HT-29 (cell line): ENCODE measurements around the gene LAD1. TPM values are rescaled to one million over a fixed set of nuclear protein-coding genes. Genes with fewer than 3 reads are reported as not detected.
A peak's percentile ranks its signal among the peaks of the same experiment; 100 is the strongest.

Experiments
- DNase-seq: peaks from one replicate; pipeline ENCODE4 v3.0.0-alpha.2; 2015; ENCODE audit warnings: low spot score
- total RNA-seq: library from RNA; depleted of rRNA; stranded (reverse); fragments of >200 nt; shearing (Covaris generic); gene quantifications from 2 replicates; pipeline ENCODE4 v1.2.3, GENCODE V29; 2014; rRNA removed

LAD1 gene, protein sequence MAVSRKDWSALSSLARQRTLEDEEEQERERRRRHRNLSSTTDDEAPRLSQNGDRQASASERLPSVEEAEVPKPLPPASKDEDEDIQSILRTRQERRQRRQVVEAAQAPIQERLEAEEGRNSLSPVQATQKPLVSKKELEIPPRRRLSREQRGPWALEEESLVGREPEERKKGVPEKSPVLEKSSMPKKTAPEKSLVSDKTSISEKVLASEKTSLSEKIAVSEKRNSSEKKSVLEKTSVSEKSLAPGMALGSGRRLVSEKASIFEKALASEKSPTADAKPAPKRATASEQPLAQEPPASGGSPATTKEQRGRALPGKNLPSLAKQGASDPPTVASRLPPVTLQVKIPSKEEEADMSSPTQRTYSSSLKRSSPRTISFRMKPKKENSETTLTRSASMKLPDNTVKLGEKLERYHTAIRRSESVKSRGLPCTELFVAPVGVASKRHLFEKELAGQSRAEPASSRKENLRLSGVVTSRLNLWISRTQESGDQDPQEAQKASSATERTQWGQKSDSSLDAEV
- 216 and 238 TPM in 2 replicates for total RNA-seq

DNA sequence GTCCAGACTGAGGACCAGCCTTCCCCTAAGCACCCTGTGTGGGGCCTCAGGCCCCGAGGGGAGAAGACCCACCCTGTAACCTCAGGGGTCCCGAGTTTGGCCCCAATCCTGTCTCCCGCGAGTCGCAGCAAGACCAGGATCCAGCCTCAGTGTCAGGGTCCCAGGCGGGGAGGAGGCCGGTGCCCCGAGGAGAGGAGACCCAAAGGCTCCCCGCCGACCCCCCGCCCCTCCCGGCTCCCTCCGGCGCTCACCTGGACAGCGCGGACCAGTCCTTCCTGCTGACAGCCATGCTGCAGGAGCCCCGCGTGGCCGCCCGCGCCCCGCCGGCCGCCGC, at the start of gene LAD1:
Gene LAD1 (minus strand): TSS at position 307 of the 334 bp plus-strand sequence. CDS start 18 bp downstream, at position 289.
- DNase-seq: no peak

DNA sequence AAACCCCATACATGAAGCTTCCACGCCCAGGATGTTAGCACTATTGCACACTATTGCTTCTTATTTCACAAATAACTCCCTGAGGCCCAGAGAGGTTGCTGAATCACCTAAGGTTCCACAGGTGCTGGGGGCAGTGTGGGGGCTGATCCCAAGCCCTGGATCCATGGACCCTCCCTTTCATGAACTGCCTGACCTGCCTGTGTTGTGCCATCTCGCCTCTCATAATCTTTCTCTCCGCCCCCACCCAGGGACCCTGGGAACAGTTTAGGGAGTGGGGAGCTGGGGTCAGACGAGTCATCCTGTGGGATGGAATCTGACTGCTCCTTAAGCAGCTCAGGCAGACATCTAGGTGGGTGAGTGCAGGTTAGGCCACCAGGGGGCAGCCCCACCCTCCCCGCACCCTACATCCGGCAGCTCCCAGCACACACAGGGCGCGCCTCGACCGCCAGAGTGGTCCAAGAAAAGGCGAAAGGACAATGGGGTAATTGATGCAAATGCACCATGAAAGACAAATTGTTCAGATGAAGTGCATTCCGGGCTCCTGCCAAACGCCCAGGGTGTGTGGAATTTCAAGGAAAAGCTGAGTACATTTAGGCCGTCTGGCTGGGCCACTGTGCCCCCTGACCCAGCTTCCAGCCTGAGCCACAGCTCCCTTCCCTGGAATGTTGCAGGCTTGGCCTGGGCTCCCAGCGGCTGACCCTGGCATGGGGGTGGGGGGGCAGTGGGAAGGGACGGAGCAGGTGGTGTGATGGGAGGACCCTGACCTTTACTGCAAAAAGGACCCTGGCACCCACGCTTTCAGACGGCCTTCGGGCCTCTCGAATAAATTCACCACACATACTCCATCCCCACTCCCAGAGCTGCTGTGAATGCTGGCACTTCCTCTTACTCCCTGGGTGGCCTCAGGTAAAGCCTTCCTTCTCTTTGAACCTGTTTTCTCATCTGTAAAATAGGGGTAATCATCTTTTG, 49.1 kb upstream of the LAD1 start:
- peak; percentile 77 for DNase-seq

DNA sequence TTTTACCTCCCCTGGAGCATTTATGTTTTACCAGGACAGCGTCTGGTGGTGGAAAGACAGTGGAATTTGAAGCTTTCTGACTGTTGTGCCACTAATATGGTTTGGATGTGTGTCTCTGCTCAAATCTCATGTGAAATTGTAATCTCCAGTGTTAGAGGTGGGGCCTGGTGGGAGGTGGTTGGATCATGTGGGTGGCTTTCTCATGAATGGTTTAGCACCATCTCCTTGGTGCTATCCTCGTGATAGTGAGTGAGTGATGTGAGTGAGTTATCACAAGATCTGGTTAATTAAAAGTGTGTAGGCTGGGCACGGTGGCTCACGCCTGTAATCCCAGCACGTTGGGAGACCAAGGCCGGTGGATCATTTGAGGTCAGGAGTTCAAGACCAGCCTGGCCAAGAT, 46.2 kb upstream of the LAD1 start:
- no peak for DNase-seq

DNA sequence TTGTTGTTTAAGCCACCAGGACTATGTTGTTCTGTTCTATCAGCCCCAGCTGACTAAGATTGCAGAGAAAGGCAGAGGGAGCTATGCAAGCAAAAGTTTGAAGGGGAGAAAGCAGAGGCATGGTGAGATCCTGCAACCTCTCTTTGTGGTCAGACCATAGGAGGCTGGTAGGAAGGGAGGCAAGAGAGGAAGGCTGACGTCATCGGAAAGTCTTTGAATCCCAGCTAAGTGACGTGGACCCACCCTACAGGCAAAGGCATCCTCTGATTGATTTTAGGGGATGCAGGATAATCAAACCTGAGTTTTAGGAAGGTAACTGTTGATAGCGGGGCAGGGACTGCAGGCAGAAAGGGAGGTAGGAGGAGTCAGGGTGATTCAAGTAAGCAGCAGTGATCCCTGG, 45.7 kb upstream of the LAD1 start:
- no peak for DNase-seq

DNA sequence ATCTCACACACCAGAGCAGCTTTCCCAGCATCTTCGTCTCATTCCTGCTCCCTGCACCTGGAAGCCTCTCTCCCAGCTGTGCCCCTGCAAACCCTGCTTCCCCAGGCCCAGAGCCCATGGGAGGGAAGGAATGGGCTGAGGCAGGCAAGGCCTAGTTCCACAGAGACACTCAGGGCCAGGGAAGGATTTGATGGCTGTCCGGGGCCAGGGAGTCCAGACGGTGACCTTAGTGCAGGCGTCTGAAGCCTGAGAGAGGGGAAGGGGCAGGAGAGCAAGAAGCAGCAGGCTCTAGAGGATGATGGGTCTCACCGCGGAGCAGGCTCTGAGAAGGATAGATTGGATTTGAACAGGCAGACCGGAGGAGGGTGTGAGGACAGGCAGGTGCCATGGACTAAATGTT, 44.6 kb upstream of the LAD1 start:
- no peak for DNase-seq

DNA sequence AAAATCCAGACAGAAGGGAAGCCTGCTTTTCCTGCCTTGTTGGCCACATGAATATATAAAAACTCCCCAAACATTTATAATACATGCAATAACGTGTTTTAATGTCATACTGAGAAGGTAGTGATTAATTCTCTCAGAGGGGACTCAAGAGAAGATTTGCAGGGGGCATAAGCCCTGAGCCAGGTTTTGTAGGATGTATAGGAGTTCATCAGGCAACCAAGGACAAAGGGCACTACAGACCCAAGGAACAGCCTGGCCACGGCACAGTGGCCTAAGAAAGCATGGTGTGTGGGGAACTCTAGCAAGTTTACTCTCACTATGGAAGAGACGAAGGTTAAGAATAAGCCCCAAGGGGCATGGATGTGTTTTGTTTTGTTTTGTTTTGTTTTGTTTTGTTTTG, 37.8 kb upstream of the LAD1 start:
- no peak for DNase-seq

DNA sequence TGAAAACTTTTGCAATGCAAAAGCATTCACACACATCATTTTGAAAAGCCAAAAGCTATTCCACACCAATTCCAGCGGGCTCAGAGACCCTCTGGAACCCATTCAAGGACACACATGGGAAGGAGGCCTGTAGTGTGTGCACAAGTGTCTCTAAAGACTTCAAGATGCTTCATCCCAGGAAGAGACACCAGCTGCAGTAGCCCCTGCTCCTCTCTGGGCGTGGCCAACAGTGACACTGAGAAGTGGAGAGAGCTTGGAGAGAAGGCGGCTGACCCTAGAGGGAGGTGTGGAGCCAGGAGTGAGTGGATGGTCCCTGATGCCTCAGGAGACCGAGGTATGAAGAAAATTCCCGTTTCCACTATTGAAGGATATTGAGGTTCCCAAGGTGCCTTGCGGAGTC, 37.3 kb upstream of the LAD1 start:
- peak; percentile 18 for DNase-seq

DNA sequence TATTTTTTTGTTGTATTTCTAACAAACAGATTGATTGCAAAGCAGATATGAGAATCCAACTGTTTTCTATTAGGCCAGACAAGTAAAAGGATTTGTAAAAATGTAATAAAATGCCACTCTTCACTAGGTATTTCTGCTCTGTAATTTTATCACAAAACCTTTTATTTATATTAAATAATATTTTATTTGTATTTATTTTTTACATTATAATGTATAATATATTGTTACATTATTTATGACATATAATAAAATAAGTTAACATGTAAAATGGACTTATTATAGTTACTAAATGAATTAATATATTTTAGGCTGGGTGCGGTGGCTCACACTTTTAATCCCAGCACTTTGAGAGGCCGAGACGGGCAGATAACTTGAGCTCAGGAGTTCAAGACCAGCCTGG, 35.1 kb upstream of the LAD1 start:
- DNase-seq: no peak

DNA sequence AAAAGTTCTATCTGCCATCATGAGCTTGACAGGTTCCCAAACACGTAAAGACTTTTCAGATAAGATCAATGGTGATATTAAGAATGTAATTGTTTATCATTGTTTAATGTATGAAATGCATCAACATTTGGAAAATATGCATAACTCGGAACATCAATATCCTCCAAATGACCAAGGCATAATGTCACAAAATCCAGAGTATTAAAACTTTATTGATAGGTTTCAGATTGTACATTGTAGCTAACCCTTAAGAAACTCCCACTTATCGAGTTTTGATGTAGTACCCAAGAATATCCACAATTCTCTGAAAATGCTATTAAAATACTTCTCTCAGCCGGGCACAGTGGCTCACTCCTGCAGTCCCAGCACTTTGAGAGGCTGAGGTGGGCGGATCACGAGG, 34.5 kb upstream of the LAD1 start:
- no peak for DNase-seq

DNA sequence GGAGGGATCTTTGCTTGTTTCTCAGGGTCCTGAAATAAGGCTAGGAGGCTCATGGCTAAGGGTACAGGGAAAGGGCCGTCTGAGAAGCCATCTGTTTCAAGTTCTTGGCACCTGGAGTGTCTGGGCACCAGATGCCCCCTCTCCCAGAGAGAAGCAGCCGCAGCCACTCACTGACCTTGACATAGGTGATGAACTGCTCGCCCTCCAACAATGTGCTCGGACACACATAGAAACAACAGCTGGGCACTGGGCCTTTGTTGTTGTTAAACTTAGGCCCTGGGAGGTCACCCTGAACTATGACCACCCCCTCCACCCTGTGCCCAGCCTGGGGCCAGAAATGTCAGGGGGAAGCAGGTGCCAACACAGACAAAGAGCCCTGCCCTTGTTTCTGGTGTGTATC, 31.7 kb upstream of the LAD1 start:
- DNase-seq: no peak

DNA sequence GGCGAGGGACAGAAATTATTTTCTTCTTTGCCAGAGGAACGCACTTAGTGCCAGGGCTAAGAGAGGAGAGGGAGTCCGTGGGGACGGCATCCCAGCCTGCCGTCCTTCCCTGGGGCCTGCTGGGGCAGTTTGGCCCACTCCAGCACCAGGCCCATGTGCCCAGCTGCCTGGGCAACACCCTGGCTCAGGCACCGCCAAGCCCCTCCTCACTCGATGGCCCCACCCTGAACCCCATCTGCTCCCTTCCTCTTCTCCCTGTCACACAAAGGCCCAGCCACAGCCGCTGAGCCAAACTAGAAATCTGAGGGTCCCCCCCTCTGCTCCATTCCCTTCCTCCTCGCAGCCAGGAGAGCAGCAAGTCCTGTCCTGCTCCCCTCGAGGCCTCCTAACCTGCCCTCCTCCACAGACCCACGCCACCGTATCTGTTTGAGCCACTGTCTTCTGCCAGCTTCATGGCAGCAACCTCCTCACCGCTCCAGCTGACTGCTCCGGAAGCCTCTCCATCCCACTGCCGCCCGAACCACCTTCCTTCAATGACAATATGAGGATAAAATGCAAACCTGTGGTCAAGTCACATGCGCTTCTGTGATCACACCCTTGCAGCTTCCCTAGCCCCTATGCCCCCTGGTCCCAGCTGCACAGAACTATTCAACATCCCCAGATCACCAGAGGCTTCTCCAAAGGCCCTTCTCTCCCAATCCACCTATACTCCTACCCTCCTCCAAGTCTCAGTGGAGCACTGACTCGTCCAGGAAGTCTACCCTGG, 30.8 kb upstream of the LAD1 start:
- no peak for DNase-seq

DNA sequence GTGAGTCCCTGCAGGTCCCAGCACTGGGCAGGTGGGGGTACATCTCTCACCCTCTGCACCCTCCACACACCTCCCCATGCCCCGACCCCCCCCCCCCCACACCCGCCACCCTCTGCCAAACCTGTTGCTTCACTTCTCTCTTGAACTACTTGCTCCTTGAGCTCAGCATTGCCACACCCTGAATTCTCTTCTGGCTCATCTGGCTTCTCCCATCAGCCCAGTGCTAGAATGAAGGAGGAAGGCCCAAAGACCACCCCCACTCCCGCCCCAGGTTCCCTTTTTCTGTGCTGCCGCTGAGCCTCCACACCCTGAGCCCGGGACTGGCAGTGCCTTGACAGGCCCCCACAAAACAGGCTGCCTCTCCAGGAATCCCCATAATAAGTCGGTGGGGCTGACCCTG, 28.8 kb upstream of the LAD1 start:
- no peak for DNase-seq

DNA sequence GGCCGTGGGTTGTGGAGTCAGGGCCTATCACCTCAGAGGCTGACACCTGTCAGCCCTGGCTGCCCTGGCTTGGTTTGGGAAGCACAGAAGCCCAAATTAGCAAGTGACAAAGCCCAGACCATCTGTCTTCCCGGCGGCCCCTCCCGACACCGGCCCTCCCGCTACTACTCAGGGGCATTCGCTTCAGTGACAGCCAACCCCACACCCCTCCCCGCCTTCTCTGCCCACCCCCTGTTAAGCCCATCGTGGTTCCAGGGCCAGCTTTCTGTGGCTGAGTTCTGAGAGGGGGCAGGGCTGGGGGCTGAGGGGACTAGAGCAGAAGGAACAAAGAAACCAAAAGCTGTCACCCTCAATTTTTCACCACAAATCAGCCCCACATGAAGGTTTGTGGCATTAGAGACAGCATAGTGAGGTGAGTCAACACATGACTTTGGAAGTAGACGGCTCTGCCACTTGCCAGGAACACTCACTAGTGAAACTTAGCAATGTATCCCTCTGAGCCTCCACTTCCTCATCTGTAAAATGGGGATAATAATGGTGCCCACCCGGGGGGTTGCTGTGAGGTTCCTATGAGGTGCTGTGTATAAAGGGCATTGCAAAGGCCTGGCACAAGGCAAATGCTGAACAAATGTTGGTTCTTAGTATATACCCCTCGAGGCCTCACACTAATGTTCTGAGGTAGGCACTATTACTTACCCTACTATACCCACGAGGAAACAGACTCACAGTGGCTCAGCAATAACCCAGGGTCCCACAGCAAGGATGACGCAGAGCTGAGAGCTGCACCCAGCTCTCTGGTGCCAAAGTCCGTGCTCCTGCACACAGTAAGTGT, 27.6 kb upstream of the LAD1 start:
- DNase-seq: no peak

DNA sequence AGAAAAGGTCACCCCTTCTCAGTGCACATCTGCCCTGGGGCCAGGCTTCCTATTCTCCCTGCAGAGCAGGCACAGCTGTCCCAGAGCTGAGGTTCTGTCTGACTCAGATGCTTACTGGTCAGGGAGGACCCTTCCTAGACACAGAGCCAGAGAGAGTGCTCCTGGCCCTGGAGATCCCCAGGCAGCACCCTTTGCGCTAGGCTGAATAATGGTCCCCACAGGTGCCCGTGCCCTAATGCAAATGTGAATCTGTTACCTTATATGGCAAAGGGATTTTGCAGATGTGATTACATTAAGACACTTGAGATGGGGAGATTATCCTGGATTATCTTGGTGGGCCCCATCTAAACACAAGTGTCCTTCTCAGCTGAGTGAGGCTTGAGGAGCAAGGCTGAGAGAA, 25.0 kb upstream of the LAD1 start:
- no peak for DNase-seq

DNA sequence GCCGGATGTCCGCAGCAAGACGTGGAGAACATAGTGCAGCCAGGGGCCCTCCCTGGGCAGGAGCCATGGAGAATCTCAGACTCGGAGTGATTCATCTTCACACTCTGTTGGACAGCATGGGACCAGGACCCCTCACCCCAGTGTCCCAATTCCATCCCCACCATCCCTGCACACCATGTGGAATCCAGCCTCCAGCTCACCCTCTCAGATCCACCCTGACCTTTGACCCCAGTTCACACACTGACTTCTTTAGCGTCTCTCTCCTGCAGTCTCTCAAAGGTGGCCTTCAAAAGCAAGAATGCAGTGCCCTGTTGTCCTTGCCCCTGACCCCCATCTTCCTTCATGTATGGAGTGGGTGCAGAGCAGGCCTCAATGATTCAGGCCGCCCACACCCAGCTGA, 24.5 kb upstream of the LAD1 start:
- DNase-seq: no peak

DNA sequence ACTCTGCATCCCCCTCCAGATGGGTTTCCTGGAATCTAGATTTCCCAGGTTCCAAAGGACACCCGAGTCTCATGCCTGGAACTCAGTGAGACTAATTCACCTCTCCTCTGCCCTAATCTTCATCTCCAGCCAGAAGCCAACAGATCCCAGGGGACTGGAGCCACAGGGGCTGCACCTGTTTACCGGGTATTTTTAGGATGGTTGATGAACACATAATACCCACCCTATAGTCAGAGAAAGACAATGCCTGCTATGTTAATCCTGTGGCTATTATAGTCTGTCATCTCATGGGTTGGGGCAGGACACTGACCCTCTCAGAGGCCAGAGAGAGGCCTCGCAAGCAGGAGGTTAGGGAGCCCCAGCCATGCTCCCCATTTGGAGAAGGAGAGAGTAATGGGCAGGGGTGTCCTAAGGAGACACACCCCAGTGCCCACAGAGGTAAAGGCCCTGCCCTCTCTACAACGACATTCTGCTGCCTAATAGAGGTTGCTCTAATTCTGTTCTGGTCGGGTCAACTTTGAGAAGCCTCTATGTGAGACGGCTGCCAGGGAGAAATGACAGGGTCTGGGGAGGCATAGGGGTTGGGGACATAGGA, 23.4 kb upstream of the LAD1 start:
- no peak for DNase-seq

DNA sequence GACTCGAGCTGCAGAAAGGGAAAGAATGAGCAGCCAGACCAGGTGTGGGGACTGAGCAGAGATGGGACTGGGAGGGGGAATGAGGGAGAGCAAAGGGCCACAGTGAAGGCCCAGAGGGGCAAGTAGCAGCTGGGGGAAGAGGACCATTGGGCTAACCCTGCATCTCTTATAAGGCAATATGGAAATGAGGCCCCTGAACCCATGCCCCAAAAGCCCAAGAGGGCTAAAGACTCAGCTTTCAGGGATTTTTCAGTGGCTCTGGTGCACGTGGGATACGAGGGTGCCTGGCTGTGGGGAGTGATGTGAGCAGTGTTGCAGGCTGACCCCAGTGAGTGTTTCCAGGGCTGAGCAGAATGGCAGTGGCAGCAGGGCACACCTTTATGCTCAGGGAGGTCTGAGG, 22.9 kb upstream of the LAD1 start:
- no peak for DNase-seq

DNA sequence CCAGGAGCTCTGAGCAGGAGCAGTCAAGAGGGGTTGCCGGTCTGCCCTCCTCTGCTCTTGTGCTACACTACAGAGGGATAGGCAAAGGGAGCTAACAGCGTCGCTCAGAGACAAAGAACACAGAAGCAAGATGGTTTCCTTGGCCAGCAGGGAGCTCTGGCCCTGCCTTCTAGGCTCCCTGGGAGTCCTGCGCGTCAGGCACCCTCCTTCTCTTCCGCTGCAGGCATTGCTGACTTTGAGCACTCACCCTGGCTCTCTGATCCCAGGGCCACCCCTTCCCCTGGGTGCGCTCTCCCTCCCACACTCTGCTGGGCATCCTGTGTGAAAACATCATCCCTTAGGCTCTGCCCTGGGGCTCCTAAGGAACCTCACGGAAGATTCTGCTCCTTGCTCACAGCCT, 21.9 kb upstream of the LAD1 start:
- DNase-seq: no peak

DNA sequence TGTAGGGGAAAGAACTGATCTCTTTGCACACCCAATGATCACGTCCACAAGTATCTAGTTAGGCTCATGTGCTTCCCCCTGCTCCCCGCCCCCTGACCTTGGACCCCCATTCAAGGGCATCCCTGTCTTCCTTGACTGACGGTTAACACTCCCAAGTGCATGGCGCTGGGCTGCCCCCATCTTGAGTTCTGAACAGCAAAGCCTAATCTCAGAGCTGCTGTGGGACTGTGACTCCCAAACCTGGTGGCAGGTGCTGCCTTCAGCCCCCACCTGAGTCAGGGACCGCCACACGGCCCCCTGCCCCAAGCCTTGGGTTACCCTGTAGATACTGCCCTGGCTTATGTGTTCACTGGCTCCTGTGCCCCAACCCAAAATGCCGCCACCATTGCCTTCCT, 21.5 kb upstream of the LAD1 start:
- DNase-seq: no peak
